SK-MEL-5 (cell line): ENCODE data around the gene MYO7B. TPM values are rescaled to one million over a fixed set of nuclear protein-coding genes. Genes with fewer than 3 reads are reported as not detected.

Source experiments
- DNase-seq: peaks from one replicate; pipeline ENCODE4 v3.0.0-alpha.2; 2016; ENCODE audit warnings: low read depth, low spot score
- in situ Hi-C: cut with HindIII; loops from 2 replicates; pipeline ENCODE4 v1.10.0; 2016; ENCODE audit warnings: low sequenced_read_pairs, high pct_unique_total_duplicates, low pct_unique_long_range_greater_than_20kb
- total RNA-seq: library from RNA; depleted of rRNA; stranded (reverse); fragments of >200 nt; shearing (Covaris generic); gene quantifications from 2 replicates; pipeline ENCODE4 v1.2.3, GENCODE V29; 2014

The MYO7B gene
- total RNA-seq, 1 experiment from 2014 or later, result not detected

DNA sequence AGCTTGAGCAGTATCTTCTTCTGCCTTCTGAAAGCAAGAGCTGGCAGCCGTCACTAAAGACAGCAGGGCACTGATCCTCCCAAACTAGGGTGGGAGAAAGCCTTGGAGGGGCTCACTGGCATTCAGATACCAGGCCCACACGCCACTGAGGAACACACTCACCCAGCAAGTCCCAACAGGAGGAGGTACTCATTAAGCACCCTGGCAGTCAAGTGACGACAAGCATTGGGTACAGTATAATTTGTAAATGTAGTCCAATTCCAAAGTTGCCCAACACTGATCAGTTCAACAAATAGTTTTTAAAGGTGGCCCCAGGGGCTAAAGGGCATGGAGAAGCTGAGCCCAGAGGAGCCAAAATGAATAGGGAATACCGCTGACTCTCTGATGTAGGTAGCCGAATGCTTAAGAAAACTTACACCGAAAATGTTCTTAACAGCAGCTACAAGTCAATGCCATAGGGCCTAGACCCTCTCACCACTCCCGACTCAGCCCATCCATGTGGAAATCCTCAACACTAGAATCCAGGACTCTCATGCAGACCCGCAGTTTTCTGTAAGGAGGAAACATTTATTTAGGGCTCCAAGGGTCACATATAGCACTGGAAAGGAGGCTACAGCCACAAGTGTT lies 129.9 kb downstream of the MYO7B start:
- in situ Hi-C loops, result no loop called here
- DNase-seq, result no peak

DNA sequence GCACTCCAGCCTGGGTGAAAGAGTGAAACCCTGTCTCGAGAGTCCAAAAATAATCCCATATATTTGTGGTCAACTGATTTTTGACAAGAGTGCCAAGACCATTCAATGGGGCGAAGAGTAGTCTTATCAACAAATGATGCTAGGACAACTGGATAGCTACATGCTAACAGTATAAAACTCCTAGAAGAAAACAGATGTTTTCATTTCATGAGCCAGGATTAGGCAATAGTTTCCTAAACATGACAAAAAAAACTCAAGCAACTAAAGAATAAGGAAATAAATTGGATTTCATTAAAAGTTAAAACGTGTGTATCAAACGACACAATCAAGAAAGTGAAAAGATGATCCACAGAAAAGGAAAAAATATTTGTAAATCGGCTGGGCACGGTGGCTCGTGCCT lies 133.6 kb downstream of the MYO7B start:
- DNase-seq, result no peak
- in situ Hi-C loops, result no loop called here

DNA sequence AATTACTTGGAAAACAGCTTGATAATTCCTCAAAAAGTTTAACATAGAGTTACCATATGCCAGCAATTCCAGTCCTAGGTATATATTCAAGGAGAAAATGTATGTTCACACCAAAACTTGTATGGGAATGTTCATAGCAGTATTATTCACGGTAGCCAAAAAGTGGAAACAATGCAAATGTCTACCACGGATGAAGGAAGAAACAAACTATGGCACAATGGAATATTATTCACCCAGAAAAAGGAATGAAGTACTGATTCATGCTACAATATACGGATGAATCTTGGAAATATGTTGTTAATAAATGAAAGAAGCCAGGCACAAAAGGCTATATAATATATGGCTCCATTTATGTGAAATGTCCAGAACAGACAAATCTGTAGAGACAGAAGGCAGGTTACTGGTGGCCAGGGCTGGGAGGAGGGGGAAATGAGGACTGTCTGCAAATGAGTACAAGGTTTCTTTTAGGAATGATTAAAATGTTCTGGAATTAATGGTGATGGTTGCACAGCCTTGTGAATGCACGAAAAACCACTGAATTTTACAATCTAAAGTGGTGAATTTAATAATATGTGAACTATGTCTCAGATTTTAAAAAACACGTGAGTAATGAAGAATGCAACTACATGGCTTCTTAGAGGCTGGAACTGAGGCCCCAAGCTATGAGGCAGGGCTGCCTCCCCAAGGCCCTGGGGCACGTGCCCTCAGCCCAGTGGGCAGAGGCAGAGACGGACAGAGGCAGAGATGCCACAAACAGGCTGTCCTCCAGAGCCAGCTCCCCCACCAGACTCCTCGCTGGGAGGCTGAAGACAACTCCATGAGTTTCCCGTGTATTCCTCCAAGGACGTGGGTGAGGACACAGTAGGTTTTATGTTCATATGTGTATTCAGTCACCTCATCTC lies 134.8 kb downstream of the MYO7B start:
- in situ Hi-C loops, result no loop called here
- no peak for DNase-seq

DNA sequence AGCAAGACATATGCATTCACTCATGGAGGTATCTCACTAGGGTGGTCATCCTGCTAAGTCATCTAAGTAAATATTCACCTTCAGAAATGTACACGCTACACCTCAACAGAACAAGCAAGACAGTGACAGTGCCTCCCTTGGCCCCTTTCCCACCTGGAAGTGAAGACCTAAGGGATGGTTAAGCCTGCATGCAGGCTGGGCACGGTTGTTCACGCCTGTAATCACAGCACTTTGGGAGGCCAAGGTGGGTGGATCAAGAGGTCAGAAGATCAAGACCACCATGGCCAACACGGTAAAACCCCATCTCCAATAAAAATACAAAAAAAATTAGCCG lies 135.4 kb downstream of the MYO7B start:
- no peak for DNase-seq
- in situ Hi-C loops, result no loop called here

DNA sequence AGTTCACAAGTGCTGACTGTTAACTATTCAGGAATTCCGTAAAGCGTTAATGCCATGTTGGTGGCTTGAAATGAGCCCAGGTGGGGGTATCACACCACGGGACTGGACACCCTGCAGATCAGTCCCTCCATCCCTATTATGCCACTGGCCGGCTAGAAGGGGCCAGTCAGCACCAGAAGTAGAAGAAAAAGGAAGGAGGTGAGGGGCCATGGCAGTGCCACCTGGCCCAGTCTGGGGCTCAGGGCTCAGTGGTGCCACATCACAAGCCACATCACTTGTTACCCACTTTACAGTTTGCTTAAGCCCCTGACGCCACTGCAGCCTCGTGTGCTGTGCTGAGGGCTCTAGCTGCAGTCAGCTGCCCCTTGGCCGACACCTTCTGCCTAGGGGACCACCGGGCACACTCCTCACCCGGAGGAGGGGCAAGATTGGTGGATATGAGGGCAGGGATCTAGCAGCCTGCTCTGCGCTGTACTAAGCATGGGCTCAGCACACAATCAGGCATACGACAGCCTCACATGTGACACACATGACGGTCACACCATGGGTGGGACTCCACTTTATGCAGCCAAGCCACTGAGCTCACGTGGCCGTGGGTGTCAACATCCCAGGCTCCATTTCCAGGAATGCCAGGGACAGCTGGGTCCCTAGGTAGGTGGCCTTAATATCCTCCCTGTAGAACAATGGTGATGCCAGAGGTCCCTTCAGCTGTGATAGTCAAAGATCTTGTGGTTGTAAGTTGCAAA lies 136.2 kb downstream of the MYO7B start:
- in situ Hi-C loops, result no loop called here
- no peak for DNase-seq

DNA sequence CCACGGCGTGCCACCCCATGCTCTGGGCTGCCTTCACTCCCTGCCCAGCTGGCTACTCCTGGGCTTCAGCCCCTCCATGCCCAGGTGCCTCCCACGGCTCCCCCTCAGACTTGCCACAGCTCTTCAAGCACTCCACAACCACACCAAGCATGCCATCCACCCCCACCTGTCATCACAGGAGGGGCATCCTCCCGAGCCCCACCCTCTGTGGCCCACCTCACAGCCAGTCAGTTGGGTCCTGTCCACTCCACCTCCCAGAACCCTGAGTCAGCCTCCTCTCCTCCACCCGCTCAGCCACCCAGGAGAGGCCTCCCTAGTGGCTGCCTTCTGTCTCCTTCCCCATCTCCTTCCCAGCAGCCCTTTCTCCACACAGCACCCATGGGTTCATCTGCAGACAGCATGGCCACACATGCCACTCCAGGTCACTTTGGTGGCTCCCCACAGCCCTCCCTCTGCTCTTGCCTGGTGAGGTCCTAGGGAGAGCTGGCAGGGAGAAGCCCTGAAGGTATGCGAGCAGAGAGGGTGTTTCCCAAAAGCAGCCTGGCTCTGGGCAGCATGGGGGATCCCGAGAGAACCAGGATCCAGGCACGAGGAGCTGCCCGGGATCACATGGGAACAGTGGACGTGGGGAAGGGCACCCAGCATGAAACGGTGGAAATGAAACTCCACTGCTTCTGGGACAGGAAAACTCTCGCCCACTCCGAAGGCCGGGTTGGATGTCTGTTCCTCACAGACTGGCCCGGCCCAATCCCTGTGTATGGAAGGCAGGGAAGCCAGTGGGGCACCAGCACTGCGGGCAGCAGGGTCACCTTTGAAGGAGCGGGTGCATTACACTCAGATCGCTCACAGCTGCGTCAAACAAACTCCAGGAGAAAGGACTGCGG lies 137.1 kb downstream of the MYO7B start:
- in situ Hi-C loops, result no loop called here

DNA sequence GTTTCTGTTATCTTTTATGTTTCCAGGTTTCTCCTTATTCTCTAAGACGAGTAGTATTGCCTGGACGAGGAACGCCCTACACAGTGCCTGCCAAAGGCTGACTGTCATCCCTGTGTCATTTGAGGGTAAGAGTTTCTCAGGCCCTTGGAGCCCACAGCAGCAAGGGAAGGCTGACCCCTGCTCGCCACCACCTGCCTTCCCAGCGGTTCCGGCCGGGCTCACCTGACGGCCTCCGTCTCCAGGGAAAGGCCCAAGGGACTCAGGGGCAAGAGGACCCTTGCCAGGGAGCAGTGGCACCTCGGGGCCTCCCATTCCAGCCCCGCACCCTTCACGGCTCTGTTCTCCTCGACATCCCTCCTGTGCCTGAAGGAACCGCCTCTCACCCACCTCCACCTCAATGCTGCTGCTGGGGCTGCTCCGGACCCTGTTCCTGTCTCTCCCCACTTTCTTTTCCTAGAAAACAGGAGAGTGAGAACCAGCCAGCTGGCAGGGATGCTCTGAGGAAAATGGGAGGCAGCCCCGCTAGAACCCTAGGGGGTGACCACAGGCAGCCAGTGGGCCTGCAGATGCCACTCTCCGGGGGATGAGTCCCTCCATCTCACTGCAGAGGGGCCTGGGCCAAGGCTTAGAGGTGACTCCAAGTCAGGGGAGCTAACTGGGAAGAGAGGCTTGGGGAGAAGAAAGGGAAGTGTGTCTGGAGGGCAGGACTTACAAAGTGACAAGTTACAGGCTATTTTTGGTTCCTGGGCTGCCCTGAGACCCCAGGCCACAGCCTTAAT lies 138.0 kb downstream of the MYO7B start:
- in situ Hi-C loops, result no loop called here
- no peak for DNase-seq

More for the DNA sequence above, 137.1 kb downstream of the MYO7B start:
- no peak for DNase-seq

DNA sequence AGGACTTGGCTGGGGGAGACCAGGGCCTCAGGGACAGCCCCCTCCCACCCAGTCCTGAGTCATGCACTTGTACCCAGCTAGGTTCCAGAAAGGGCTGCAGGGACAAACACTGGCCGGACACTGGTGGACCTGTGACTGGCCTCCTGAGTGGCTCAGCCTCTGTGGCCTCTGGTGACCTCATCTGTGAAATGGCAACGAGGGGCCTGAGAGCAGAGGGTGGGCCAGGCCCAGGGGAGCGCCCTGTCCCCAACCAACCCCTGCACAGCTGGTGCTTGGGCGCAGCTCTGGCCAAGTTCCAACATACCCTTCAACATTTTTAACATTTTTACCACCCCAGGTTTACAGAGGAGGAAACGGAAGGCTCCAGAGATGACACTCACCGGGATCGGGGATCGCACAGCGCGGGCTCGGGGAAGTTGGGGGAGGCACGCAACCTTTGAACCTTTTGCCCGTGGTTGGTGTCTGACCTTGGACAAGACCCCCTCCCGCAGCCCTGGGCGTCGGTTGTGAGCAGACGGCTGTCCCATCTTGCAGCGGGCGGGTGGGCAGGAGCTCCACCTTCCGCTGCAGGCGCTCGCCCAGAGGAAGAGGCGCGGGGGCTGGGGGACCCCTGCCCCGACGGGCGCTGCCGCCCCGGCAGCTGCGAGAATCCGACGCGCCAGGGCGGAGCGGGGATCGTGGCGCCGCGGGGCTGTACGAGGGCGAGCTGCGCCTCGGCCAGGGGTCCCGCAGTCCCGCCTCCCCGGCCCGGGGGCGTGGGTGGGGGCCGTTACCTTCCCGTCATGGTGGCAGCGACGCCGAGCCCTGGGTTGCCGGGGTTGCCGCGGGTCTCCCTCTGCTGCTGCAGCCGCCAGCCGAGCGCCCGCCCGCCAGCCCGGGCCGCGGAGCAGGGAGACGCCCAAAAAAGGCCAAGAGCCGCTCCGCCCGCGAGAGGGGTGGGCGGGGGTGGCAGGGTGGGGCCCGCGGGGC lies 139.0 kb downstream of the MYO7B start:
- in situ Hi-C loops, result no loop called here
- DNase-seq, result no peak

DNA sequence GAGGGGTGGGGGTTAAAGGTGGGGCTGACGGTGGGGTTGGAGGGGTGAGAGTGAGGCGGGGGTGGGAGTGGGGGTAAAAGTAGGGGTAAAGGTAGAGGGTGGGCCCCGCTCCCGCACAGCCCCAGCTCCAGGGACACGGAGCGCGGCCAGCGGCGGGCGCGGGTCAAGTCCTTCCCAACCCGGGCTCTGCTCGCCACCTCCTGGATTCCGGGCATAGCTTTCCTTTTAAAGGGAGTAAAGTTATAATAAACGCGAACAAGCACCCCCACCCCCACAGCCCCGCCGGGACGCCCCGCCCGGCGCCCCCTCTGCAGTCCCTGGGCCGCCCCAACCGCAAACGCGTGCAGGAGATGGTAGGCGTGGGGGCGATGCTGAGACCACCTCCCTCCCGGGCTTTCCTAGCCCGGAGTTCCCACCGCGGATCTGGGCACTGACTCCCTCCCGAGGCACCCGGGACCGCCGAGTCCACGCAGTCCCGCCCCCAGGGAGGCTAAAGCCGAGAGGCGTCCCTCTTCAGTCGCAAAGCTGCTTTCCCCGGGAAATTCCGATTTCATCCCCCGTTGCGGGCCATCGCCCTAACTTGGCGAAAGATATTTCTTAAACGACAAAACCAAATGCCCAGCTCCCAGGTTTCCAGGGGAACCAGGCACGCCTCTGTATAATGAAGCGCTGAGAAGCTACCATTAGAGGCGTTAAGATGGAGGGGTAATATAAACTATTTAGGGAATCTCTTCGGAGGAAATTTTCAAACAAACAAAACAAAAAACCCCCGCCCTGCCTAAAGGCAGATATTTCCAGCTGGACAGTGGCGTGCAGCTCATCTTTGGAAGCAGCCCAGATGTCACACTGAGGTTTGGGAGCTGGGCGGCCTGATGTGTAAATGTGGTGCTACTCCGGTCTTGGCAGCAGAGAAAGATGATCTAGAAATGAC lies 140.1 kb downstream of the MYO7B start, which contains the start of gene LIMS2:
Gene LIMS2 (minus strand): TSS at position 200 of the 931 bp plus-strand sequence. CDS start 506 bp downstream, outside the sequence.
- DNase-seq, result no peak
- in situ Hi-C loops, result no loop called here

DNA sequence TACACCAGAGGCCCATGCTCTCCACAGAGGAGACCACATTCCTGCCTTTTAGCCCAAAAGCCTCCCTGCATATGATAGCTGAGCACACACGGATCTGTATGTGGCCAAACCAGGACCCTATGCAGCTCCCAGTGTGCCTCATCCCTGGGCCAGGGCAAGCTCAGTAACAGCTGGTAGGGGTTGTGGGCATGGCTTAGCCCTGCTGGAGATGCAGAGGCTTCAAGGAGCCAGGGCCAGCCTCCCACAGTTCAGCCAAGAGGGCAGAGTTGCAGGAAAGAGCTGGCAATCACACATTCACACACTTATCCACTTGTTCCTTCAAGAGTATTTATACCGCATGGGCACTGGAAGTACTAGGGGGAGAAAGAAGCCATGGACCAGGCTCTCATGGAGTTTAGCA lies 141.4 kb downstream of the MYO7B start:
- in situ Hi-C loops, result no loop called here
- DNase-seq, result no peak

DNA sequence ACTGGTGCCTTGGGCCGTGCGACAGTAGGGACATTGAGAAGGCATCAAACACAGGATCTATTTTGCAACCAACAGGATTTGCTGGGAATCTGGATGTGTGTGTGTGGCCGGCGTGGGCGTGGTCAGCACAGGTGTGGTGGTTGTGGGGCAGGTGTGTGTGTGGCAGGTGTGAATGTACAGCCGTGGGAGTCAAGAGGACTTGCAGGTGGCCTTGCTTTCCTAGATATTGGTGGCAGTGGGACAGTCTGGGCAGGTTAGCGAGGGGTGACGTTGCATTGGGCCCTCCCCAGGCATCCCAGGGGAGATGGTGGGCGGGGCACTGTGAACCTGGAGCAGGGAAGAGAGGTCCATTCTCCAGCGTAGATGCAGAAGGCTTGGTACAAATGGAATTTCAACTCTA lies 143.0 kb downstream of the MYO7B start:
- in situ Hi-C loops, result no loop called here
- DNase-seq, result no peak

DNA sequence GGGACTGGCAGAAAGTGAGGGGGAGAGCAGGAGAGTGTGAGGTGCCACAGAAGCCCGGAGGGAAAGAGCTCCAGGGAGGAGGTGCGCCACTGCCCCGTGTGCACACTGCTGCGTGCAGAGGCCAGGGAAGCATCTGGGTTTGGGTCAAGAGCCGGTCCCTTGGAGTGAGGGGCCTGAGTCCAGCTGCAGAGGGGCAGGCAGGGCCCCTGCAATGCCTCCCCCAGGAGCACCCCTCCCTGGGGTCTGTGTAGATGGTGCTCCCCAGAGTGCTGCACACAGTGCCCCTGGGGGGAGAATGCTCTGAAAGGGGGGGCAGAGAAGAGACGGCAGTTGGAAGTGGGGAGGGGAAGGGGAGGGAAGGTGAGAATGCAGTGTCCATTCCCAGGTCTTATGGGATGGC lies 143.5 kb downstream of the MYO7B start:
- no peak for DNase-seq
- in situ Hi-C loops, result no loop called here

DNA sequence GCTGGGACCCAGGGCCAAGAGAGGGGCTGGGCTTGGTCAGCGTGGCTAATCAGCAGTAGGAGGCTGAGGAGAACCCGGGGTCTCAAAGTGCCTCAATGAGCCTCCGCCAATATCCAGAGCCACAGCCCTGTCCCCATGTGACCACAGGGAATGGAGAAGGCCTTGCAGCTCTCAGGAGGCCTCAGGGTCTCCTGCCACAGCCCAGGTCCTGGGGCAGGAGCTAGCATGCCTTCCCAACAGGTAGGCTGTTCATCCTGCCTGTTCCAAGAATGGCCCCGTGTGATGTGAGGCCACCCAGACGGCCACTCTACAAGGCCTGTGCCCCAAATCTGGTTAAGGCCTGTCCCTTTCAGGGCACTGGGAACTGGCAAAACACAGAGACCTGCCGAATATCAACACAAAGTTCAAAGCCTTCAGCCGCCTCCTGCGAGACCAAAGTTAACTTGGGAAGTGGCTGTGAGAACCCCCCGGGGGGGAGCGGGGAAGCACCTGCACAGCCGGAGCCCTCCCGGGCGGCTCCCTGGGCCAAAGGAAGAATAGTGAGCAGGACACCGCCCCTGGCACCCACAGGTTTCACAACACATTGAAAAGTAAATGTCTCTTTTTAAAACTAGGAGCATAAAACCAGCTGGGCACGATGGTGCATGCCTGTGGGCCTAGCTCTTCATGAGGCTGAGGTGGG lies 144.3 kb downstream of the MYO7B start:
- no peak for DNase-seq
- in situ Hi-C loops, result no loop called here

DNA sequence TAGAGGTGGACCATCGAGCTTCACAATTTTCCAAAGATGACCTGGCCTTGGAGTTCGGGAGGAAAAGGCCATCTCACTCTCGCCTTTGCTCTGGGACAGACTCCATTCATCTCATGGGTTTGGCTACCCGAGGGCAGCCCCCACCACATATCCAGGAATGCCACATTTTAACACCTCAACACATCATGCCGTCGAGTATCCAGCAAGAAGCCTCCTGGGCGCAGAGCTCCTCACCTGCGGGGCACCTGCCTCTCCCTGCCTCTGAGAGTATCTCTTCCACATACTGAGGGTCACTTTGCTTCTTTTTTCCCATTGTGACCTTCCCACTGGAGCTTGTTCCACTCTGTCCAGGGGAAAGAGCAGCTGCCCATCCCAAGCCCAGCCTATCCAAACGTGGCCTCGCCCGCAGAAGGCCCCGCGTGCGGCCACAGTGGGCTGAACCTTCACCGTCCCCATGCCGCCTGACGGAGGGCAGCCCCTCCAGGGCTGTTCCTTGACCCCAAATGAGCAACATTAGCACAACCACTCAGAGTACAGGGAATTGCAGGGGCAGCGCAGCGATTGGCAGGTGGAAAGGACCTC lies 145.3 kb downstream of the MYO7B start:
- in situ Hi-C loops, result no loop called here
- DNase-seq, result no peak
